ENCODE measurements around the gene NAP1L5. TPM values are rescaled to one million over a fixed set of nuclear protein-coding genes. Genes with fewer than 3 reads are reported as not detected.

The NAP1L5 gene
- total RNA-seq, 2 experiments from 2014 or later: 5.4 to 5.8 TPM

DNA sequence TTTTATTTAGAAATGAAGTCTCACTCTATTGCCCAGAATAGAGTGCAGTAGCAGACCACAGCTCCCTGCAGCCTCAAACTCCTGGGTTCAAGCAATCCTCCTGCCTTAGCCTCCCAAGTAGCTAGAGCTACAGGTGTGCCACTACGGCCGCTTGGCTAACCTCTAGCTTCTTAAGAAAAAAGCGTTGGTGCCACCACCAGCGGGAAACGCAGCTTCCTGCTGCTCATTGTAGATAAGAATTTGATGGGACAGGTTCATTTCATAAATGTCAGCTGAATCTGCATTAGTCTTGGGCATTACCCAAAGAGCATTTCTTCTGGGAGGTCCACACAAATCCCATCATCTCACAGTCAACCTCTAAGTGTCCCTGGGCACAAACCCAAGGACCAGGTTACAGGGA, 33.2 kb upstream of the NAP1L5 start:
- Mint-ChIP-seq H3K27ac (no peak overlapping the region), H3K4me1 (ENCODE audit: low read depth) (no peaks in the 10 kb centered on the region), H3K4me3 (no peak overlapping the region), H3K27me3 (no peaks in the 10 kb centered on the region), H3K36me3 (ENCODE audit: low read depth) (no peaks in the 10 kb centered on the region), H3K9me3 (no peaks in the 10 kb centered on the region)
- CTCF ChIA-PET: interaction anchor here (0.8 to 1.3 kb wide), 5 partner anchors 10 to 192 kb away, joined by 3 to 5 read pairs (median 3); no protein-coding TSS in a partner anchor
- no peak for DNase-seq
- TF ChIP-seq, protein P1, sequence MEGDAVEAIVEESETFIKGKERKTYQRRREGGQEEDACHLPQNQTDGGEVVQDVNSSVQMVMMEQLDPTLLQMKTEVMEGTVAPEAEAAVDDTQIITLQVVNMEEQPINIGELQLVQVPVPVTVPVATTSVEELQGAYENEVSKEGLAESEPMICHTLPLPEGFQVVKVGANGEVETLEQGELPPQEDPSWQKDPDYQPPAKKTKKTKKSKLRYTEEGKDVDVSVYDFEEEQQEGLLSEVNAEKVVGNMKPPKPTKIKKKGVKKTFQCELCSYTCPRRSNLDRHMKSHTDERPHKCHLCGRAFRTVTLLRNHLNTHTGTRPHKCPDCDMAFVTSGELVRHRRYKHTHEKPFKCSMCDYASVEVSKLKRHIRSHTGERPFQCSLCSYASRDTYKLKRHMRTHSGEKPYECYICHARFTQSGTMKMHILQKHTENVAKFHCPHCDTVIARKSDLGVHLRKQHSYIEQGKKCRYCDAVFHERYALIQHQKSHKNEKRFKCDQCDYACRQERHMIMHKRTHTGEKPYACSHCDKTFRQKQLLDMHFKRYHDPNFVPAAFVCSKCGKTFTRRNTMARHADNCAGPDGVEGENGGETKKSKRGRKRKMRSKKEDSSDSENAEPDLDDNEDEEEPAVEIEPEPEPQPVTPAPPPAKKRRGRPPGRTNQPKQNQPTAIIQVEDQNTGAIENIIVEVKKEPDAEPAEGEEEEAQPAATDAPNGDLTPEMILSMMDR (IDR thresholded peaks at IDR 0.05): no peak
- intact Hi-C loops (cut with micrococcal nuclease): no loop called here
- no peak for ATAC-seq
- POLR2A ChIA-PET: no interaction called here

GRCh38 chr4:88729146-88729760, 31.6 kb upstream of the NAP1L5 start:
- CTCF ChIA-PET: no interaction called here
- TF ChIP-seq, protein P1 (IDR thresholded peaks at IDR 0.05): no peak
- POLR2A ChIA-PET: no interaction called here
- H3K4me3 Mint-ChIP-seq: no peak overlapping the region
- no peaks in the 10 kb centered on the region for H3K9me3 Mint-ChIP-seq
- H3K27me3 Mint-ChIP-seq: no peaks in the 10 kb centered on the region
- ATAC-seq (no peak), DNase-seq (no peak)
- peaks cover 4% of the 10 kb centered on the region for H3K36me3 Mint-ChIP-seq (ENCODE audit: low read depth)
- intact Hi-C loops (cut with micrococcal nuclease): no loop called here
- no peak overlapping the region for H3K27ac Mint-ChIP-seq
- no peaks in the 10 kb centered on the region for H3K4me1 Mint-ChIP-seq (ENCODE audit: low read depth)

DNA sequence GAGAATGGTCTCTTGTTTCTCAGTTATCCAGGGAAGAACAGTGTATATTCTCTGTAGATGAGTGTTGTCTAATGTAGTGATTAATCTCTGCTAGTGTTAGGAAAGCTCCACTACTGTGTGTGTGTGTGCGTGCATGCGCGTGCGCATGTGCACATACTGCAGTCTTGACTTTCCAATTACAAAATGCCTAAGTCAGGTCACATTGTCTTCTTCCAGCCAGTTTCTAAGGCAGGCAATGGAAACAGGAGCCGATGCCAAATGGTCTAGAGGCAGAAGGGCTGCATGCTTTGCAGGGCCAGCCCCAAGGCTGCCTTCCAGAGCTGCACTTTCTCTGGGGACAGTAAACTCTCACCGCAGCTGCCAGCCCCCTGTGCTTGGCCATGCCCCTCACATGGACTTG, 30.5 kb upstream of the NAP1L5 start:
- ChIA-PET CTCF (no interaction called here), POLR2A (interaction anchor here (0.6 kb wide), 1 partner anchor 172 kb away, joined by 3 read pairs; no protein-coding TSS in a partner anchor)
- H3K4me3 Mint-ChIP-seq: no peak overlapping the region
- H3K27ac Mint-ChIP-seq: no peak overlapping the region
- intact Hi-C loops (cut with micrococcal nuclease): no loop called here
- no peaks in the 10 kb centered on the region for H3K27me3 Mint-ChIP-seq
- no peaks in the 10 kb centered on the region for H3K4me1 Mint-ChIP-seq (ENCODE audit: low read depth)
- no peaks in the 10 kb centered on the region for H3K9me3 Mint-ChIP-seq
- ATAC-seq (no peak), DNase-seq (no peak)
- H3K36me3 Mint-ChIP-seq (ENCODE audit: low read depth): peaks cover 4% of the 10 kb centered on the region
- TF ChIP-seq, protein P1 (IDR thresholded peaks at IDR 0.05): no peak

- POLR2A ChIA-PET: no interaction called here
- ATAC-seq (no peak), DNase-seq (no peak)
- peaks cover 6% of the 10 kb centered on the region for H3K36me3 Mint-ChIP-seq (ENCODE audit: low read depth)
- intact Hi-C loops (cut with micrococcal nuclease): no loop called here
- H3K27ac Mint-ChIP-seq: no peak overlapping the region
- CTCF ChIA-PET: interaction anchor here (1.0 to 1.4 kb wide), 2 partner anchors 11 to 186 kb away, joined by 3 to 5 read pairs; no protein-coding TSS in a partner anchor
- H3K4me1 Mint-ChIP-seq (ENCODE audit: low read depth): no peaks in the 10 kb centered on the region
- no peaks in the 10 kb centered on the region for H3K9me3 Mint-ChIP-seq
- H3K4me3 Mint-ChIP-seq: no peak overlapping the region
- TF ChIP-seq, protein P1 (IDR thresholded peaks at IDR 0.05): no peak
- no peaks in the 10 kb centered on the region for H3K27me3 Mint-ChIP-seq
Observed at GRCh38 chr4:88725986-88726385, 28.4 kb upstream of the NAP1L5 start.

DNA sequence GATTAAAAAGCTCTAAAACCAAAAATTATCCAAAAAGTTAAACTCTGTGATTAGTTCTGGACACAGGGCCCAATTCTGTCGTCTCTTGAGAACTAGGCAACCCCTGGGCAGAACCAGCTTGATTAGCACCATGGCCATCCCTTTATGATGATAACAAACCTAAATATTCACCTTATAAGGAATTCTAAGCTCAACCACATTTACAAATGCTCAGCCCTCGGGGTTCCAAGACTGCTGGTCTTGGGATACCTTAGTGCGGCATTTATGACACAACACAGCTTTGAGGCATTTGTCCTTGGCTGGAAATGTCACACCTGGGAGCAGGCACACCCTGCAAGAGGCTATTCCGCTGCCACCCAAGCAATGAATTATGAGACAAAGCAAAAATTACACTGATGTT, 27.5 kb upstream of the NAP1L5 start:
- no peak overlapping the region for H3K4me3 Mint-ChIP-seq
- intact Hi-C loops (cut with micrococcal nuclease): no loop called here
- no peak for ATAC-seq
- H3K27ac Mint-ChIP-seq: no peak overlapping the region
- H3K9me3 Mint-ChIP-seq: no peaks in the 10 kb centered on the region
- DNase-seq: no peak
- no peaks in the 10 kb centered on the region for H3K27me3 Mint-ChIP-seq
- peaks cover 6% of the 10 kb centered on the region for H3K36me3 Mint-ChIP-seq (ENCODE audit: low read depth)
- no peaks in the 10 kb centered on the region for H3K4me1 Mint-ChIP-seq (ENCODE audit: low read depth)
- ChIA-PET POLR2A (no interaction called here), CTCF (interaction anchor here (0.7 to 1.4 kb wide), 2 partner anchors 67 to 185 kb away, joined by 3 to 5 read pairs; no protein-coding TSS in a partner anchor)
- TF ChIP-seq, protein P1 (IDR thresholded peaks at IDR 0.05): no peak

All from activated CD8-positive, alpha-beta T cell treated with anti-CD3 and anti-CD28 coated beads for 36 hours (primary cell).